GM18909 (cell line): Measurements from ENCODE around the gene DR1.
"Not testable (repeated sequence)": the region's sequence is repeated elsewhere in the genome, so short reads cannot be mapped to it uniquely, and the experiment has no call there.

ENCODE experiments used
- ATAC-seq: cut with Tn5 transposase; IDR thresholded peaks from one replicate; pipeline ENCODE4 v1.9.1; 2021; ENCODE audit warnings: mild to moderate bottlenecking; ENCODE audit not compliant: unreplicated experiment, poor library complexity

Gene DR1

DNA sequence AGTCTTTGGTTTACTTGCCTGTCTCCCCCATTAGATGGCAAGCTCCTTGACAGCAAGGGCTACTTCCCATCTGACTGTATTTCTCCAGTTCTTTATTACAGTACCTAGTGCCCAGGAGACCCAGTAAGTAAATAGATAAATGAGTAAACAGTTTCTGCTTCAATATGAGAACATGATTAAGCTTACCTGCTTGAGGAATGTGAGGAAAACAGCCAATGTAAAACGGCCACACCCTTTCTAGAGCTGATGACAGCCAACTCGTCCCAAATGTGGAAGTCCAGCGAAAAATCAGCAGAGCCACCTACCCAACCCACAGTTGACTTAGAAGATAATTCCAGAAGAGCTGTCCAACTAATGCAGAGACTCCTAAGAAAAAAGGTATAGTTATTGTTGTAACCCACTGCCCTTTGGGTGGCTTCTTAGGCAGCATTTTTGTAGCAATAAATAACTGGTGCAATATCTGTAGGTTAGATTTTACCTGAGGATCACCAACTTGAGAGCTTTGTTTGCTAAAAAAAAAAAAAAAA is 6.5 kb upstream of the DR1 start:
- no peak for ATAC-seq

DNA sequence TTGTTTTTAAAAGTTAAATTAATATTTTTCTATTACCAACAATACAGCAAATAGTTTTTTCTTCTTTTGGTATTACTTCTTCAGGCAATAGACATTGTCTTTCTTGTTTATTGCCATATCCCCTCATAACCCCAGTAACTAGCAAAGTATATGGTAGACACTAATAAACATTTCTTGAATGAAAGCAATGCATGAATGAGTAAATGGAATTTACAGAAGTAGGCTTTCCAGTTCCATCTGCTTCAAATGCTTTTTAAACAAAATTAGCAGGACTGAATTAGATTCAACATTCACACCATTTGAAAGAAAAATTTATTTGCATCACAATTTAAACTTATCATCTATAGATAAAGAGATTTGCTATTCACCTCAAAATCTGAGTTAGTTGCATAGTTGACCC is 5.6 kb upstream of the DR1 start:
- no peak for ATAC-seq

DNA sequence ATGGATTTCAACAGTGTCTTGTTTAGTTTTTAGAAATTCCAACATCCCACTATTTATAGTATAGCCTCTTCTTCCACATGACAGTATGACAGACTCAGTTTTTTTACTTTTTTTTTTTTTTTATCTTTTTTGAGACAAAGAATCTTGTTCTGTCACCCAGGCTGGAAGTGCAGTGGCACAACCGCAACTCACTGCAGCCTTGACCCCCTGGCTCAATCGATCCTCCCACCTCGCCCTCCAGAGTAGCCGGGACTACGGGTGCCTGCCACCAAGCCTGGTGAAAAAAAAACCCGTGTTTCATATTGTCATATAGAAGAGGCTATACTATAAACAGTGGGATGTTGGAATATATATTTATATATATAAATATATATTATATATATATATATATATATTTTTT is 1.2 kb upstream of the DR1 start:
- no peak for ATAC-seq

DNA sequence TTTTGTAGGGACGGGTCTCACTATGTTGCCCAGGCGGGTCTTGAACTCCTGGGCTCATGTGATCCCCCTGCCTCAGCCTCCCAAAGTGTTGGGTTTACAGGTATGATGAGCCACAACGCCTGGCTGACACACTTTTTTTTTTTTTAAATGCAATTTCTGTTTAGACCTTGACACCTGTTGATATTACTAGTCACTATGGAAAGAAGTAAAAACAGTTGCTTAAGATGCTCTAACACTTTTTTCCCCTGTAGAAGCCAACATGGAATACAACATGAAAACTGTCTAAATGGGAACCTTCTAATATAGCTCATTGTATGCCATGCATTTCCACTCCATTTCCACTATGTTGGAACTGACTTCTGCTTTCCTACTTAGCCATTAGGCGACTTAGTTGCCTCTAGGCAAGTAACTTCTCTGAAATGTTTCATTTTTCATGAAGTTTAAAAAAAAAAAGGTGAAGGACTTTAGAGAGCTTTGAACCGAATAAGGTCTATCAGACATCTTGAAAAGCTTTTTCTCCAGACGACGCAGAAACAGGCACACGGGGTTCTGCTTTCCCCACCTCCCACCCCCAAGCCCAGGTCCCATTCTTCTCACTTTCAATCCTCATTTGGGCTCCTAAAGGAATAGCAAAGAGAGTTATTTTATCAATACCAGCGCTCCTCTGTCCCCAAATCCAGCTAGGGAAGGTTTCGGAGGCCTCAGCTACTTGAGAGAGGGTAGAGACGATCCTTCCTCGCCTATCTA is 648 bp upstream of the DR1 start:
- no peak for ATAC-seq

DNA sequence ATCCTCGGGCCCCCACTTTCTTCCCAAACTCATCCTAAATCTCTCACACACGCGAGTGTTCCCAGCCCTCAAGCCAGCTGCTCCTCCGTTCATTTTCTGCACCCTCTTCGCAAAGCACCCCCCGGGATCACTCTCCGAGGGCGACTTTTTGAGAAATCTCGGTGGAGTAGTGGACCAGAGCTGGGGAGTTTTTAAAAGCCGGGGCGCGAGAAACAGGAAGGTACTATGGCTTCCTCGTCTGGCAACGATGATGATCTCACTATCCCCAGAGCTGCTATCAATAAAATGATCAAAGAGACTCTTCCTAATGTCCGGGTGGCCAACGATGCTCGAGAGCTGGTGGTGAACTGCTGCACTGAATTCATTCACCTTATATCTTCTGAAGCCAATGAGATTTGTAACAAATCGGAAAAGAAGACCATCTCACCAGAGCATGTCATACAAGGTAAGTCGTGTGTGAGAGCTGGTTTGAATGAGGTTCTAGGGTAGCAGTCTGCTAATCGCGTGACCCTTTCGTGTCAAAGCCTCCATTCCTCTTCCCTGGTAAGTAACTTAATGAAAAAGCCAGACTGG is 800 bp downstream of the DR1 start:
- ATAC-seq = peak; percentile 29

DNA sequence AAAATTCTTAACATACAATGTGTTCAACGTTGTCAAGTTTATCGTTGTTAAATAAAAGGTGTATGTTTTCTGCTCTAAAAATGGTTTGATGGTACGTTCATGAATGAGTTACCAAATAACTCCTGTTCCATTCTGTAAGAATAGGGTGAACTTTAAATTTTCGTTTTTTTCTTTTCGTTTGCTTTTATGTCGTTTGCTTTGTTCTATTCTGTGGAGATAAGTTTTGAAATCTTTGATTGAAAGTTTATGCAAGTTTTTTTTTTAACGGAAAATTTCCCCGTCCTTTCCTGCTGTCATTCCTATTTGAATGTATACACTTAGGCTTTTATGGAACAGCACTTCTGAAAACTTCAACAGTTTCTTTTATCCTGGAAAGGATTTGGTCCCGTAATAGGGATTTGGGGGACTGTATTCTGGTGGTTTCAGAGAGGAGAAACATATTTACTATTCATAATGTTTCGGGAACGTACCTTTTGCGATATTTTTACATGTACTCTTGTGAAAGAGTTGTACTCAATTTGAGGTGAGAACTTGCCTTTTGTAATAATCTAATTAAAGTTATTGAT is 1.7 kb downstream of the DR1 start:
- no peak for ATAC-seq

DNA sequence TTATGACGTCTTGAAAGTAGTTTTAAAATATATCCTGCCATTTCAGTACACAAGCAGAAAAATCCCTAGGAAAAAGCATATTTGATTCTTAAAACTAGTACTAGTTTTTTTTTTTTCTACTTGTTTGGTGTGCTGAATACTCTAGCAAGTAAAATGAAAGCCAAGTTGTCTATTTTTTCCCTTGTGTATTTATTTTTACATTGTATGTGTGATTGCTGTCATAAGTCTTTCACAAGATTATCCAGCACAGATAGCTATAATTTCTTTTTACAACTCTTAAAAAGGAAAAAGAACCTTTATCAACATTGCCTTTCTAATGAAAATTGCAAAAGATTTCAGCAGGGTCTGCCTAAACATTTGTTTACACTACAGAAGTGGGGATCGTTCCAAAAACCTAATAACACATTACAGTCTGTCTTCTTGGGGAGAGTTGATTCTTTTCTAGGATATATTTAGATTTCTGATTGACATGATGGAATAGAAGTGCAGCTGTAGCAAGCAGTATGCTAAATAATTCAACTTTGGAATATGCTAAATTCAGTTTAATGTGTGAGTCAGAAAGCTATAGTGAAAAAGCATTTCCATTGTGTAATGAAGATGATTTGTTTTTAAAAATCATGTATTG is 2.5 kb downstream of the DR1 start:
- no peak for ATAC-seq

DNA sequence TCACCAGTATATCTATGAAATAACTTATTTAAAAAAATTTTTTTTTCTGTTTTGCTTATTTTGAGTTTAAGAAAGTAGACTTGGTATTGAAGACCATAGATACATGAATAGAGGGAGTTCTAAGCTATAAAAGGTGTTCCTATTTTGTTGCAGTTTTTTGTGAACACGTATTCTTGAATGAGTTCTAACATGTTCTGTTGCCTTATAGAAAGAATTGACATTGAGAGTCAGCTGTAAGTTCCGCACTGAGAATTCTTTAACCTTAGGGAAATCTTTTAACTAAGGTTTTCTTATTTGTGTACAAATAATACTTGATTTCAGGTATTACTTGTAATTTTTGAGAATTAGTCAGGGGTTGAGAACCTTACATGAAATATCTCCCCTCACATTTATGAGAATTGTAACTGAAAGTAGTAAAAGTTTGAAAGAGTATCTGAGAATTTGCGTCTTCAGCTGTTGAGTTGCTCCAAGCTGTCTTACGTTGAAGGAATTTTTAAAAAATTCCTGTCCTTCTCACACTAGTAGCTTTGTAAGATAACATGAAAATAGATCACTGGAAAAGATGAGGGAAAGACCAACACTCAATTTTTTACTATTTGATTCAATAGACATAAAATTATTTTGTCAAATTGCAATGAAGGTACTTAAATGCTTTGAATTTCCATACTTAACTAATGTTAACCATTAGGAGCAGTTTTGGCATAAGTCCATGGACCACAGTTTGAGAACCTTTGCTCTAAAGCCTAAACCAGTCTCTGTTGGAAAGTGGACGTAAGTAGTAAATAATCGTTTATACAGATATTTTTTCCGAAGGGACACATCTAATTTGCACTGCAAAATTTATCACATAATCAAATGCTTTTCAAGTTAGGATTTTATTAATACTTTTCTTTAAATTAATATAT is 3.8 kb downstream of the DR1 start:
- no peak for ATAC-seq

DNA sequence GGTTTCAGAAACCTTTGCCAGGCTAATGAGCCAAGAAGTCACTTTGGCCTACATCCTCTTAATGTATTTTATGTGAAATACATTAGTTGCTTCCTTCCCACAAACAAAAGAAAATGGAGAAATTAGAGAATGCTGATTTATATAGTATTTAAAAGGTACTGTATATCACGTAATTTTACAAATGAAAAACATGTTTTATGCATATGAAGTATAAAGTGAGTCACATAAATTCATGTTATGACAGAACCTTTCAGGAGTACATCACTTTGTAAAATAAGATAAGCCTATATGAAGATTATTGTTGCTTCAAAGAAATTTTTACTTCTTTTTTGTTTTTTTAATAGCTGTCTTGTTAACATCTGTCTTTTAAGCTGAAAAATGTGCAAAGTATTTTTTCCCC is 4.6 kb downstream of the DR1 start:
- no peak for ATAC-seq

DNA sequence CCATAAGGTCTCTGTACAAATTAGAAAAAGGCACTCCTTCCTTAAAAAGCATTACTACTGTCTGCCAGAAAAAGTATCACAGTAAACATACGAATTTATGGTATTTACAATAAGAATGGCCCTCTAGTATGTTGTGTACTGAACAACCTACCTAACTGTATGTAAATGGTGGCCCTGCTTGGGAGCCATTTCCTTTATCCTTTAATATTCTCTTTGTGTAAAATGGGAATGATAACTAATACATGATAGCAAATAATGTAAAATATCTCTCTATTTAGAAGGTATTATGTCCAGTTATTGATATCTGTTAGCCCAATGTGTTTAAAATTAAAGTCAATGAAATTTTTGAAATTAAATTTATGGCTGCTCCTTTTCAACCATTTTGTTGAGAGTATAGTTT is 5.2 kb downstream of the DR1 start:
- ATAC-seq = no peak

DNA sequence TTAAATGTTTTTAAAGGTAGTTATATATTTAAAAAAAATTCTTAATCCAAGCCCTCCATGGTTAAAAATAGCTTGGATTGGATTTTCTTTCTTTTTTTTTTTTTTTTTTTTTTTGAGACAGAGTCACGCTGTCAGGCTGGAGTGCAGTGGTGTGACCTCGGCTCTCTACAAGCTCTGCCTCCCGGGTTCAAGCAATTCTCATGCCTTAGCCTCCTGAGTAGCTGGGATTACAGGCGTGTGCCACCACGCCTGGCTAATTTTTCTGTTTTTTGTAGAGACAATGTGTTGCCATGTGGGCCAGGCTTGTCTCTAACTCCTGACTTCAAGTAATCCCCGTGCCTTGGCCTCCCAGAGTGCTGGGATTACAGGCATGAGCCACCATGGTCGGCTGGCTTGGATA is 5.6 kb downstream of the DR1 start:
- not testable (repeated sequence) for ATAC-seq

DNA sequence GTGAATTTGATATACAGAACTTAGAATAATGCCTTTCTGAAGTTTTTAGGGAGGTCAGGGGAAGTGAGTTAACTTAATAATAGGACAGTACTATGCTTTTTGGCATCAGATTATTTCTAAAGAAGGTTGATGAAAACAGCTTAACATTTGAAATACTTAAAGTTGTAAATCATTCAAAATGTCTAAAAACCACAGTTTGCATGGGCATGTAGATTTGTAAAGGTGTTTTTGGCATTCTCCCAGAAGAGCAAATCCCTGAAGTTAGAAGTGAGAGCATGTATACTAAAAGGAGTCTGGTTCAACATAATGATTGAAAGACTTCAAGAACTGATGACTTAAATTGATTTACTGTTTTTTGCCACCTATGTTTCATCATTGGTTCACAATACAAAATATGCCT is 6.7 kb downstream of the DR1 start:
- no peak for ATAC-seq

DNA sequence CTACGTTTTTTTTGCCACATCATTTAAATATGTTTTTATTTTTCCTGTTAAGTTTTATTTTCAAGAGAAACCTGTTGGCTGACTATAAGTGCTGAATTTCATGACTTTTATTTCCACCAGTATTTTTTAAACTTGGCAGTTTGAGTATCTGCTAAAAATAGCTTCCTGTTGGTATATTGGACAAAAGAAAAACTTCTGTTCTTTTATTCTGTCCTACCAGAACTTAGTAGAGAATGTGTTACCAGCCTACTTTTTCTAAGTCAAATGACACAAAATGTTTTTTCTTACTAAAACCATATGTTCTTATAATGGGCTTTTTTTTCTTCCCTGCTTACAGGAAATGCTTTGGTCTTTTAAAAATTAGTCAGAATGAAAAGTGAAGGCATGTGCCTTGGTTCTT is 7.6 kb downstream of the DR1 start:
- no peak for ATAC-seq

DNA sequence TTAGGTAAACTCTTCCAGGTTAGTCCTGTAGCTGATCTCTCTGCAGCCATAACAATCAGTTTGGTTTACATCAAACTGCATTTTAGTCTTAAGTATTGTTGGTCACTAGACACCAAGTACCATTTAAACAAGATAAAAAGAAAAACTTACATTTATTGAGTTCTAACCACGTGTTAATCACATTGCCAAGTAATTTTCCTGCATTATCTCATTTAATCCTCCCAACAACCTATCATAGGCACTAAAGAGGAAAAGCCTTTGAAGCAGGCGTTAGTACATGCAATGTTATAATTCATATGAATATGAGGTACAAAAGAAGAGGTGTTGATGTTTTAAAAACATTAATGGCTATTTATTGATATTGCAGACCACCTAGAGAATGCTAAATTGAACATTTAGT is 9.0 kb downstream of the DR1 start:
- ATAC-seq = no peak

DNA sequence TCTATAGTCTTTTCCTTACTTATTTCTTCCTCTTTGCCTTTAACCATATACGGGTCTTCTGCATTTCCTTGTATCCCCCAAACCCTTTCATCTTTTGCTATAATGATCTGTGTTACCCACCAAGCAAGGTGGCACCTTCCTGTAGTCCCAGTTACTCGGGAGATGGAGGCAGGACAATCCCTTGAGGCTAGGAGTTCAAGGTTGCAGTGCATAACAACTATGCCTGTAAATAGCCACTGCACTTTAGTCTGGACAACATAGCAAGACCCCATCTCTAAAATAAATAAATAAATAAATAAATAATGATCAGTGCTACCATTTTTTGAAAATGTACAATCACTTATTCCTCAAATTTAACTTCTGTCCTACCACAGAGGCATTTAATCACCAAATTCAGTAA is 11.5 kb downstream of the DR1 start:
- no peak for ATAC-seq

DNA sequence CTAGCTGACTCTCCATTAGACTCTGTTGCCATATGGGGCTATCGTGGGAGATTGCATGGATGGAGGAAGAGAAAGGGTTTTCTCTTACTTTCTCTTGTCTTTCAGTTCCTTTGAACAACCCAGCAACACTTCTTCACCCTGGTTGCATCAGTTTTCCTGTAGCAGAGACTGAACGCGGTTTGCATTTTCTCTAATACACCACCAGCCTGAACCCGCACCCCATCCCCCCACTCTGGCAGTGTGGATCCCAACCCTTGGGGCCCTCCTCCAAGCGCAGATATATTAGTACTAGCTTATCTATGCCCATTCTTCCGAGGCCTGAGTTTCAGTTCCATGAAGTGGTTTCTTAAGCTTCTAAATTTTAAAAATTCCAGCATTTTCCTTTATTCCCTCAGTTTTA is 12.6 kb downstream of the DR1 start:
- ATAC-seq = no peak

DNA sequence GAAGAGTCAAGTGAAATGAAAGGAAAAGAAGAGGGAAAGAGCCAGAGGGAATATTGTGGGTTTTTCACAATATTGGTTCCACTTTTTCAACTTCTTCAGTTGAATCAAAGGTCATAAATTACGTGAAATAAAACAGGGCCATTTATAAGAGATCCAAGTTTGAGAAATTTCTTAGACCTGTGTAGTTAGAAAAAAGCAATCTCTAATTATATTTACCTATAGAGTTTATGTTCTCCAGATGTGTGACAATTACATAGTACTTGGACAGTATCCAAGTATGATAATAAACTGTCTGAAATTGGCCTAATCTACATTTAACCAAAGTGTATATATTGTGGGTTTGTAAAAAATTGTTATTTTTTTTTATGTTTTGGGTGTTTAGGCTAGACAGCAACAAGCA is 14.4 kb downstream of the DR1 start:
- ATAC-seq = no peak

DNA sequence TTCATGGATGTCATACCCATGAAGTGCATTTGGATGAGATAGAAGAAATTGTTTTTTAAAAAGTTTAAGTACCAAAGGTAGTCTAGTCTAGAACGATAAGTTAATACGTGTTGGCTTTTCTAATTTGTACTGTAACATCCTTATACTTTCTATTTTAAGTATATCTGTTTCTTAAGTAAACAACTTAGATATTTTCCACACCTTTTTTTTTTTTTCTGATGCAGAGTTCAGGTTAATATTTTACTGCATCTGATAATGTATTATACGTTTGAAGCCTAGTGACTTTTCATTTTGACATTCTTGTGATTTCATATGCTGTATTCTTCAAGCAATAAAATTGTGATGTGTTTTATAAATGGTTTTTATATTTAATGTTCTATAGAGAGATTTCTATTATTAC is 16.5 kb downstream of the DR1 start:
- ATAC-seq = no peak

DNA sequence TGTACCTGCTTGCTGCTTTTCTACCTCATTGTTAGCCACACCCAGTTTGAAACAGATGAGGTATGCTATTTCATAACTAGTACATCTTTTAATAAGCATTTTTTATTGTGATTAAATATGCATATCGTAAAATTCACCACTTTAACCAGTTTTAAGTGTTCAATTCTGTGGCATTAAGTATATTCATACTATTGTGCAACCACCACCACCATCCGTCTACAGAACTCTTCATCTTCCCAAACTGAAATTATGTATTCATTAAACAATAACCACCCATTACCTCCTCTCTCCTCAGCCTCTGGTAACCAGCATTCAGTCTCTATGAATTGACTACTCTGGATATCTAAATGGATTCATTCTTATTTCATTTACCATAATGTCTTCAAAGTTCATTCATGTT is 20.1 kb downstream of the DR1 start:
- no peak for ATAC-seq

DNA sequence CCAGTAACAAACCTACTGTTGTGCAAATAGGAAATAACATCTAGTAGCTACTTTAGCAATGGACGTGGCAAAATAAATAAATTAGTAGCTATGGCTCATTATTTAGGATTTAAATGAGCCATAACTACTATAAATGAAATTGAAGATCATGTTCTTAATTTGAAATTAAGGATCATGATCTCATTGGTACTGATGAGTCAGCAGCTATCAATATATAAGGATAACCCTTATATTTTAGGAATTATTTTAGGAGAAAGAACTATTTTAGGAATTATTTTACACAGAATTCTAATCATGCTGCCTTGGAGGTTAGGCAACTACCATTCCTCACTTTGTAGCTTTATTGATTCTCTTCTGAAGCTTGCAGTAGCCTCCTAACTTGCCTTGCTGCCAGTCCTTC is 24.0 kb downstream of the DR1 start:
- ATAC-seq = no peak
